HG03342 (cell line): ENCODE measurements around the gene FBN1.

Source experiments
- ATAC-seq: cut with Tn5 transposase; IDR thresholded peaks from one replicate; pipeline ENCODE4 v1.9.1; 2021; ENCODE audit warnings: mild to moderate bottlenecking, moderate library complexity; ENCODE audit not compliant: unreplicated experiment

FBN1 gene

GRCh38 chr15:48582452-48583247, 62.9 kb downstream of the FBN1 start:
- ATAC-seq, result no peak

GRCh38 chr15:48581219-48581618, 64.3 kb downstream of the FBN1 start:
- ATAC-seq, result no peak

GRCh38 chr15:48580736-48581135, 64.8 kb downstream of the FBN1 start:
- ATAC-seq, result no peak

- no peak for ATAC-seq
These were observed 65.4 kb downstream of the FBN1 start for GRCh38 chr15:48579945-48580671.

GRCh38 chr15:48578965-48579364, 66.5 kb downstream of the FBN1 start:
- no peak for ATAC-seq

GRCh38 chr15:48577469-48577868, 68.0 kb downstream of the FBN1 start:
- no peak for ATAC-seq

- ATAC-seq, result no peak
These were observed 71.3 kb downstream of the FBN1 start for GRCh38 chr15:48574187-48574586.

- no peak for ATAC-seq
These were observed 71.7 kb downstream of the FBN1 start for GRCh38 chr15:48573780-48574179.

GRCh38 chr15:48572823-48573222, 72.7 kb downstream of the FBN1 start:
- ATAC-seq, result no peak

GRCh38 chr15:48571510-48571909, 74.0 kb downstream of the FBN1 start:
- ATAC-seq, result no peak

- no peak for ATAC-seq
These were observed 74.7 kb downstream of the FBN1 start for GRCh38 chr15:48570822-48571221.

- no peak for ATAC-seq
These were observed 75.8 kb downstream of the FBN1 start for GRCh38 chr15:48569591-48570302.

GRCh38 chr15:48566668-48567067, 78.8 kb downstream of the FBN1 start:
- no peak for ATAC-seq

- no peak for ATAC-seq
These were observed 79.7 kb downstream of the FBN1 start for GRCh38 chr15:48565560-48566482.

- ATAC-seq, result no peak
These were observed 80.8 kb downstream of the FBN1 start for GRCh38 chr15:48564690-48565089.

- ATAC-seq, result no peak
These were observed 81.6 kb downstream of the FBN1 start for GRCh38 chr15:48563934-48564333.

- ATAC-seq, result no peak
These were observed 85.0 kb downstream of the FBN1 start for GRCh38 chr15:48560321-48561051.

GRCh38 chr15:48559285-48559684, 86.2 kb downstream of the FBN1 start:
- no peak for ATAC-seq

GRCh38 chr15:48558226-48558625, 87.3 kb downstream of the FBN1 start:
- ATAC-seq, result no peak

- ATAC-seq, result no peak
These were observed 88.2 kb downstream of the FBN1 start for GRCh38 chr15:48557335-48557734.
